ENCODE data around the gene TMCC3. TPM values are rescaled to one million over a fixed set of nuclear protein-coding genes. Genes with fewer than 3 reads are reported as not detected.
"Not testable (repeated sequence)": the region's sequence is repeated elsewhere in the genome, so short reads cannot be mapped to it uniquely, and the experiment has no call there.

The TMCC3 gene
- total RNA-seq, 1 donor from 2014 or later = 24.2 TPM

GRCh38 chr12:94614288-94614721, 36.1 kb downstream of the TMCC3 start:
- ChIA-PET CTCF (no interaction called here), POLR2A (no interaction called here)
- peaks cover 6% of the 10 kb centered on the region for H3K4me1 Mint-ChIP-seq
- no peak overlapping the region for H3K4me3 Mint-ChIP-seq
- ATAC-seq (ENCODE audit: low read depth) (no peak), DNase-seq (no peak)
- no peaks in the 10 kb centered on the region for H3K27me3 Mint-ChIP-seq
- no peak overlapping the region for H3K27ac Mint-ChIP-seq
- intact Hi-C loops (cut with micrococcal nuclease) = no loop called here
- no peaks in the 10 kb centered on the region for H3K9me3 Mint-ChIP-seq
- no peak for TF ChIP-seq CTCF (IDR thresholded peaks at IDR 0.05)
- no peaks in the 10 kb centered on the region for H3K36me3 Mint-ChIP-seq (ENCODE audit: low read depth)

- no peak for TF ChIP-seq CTCF (IDR thresholded peaks at IDR 0.05)
- peaks cover 21% of the 10 kb centered on the region for H3K36me3 Mint-ChIP-seq (ENCODE audit: low read depth)
- no peak overlapping the region for H3K4me3 Mint-ChIP-seq
- ATAC-seq (ENCODE audit: low read depth) = no peak
- intact Hi-C loops (cut with micrococcal nuclease) = no loop called here
- no peak for DNase-seq
- CTCF ChIA-PET = no interaction called here
- POLR2A ChIA-PET = no interaction called here
- H3K27ac Mint-ChIP-seq = no peak overlapping the region
- peaks cover 5% of the 10 kb centered on the region for H3K4me1 Mint-ChIP-seq
- no peaks in the 10 kb centered on the region for H3K27me3 Mint-ChIP-seq
- H3K9me3 Mint-ChIP-seq = peaks cover 10% of the 10 kb centered on the region
Observed at GRCh38 chr12:94609917-94610443, 40.4 kb downstream of the TMCC3 start.

- H3K4me3 Mint-ChIP-seq; ATAC-seq (ENCODE audit: low read depth); H3K4me1 Mint-ChIP-seq; H3K27me3 Mint-ChIP-seq; CTCF ChIA-PET; POLR2A ChIA-PET; DNase-seq; intact Hi-C loops (cut with micrococcal nuclease); H3K27ac Mint-ChIP-seq: not testable (repeated sequence)
- Mint-ChIP-seq H3K36me3 (ENCODE audit: low read depth) (peaks cover 22% of the 10 kb centered on the region), H3K9me3 (peaks cover 10% of the 10 kb centered on the region)
Observed at GRCh38 chr12:94606810-94607209, 43.5 kb downstream of the TMCC3 start.

- Mint-ChIP-seq H3K4me1 (no peaks in the 10 kb centered on the region), H3K36me3 (ENCODE audit: low read depth) (peaks cover 22% of the 10 kb centered on the region), H3K4me3 (no peak overlapping the region), H3K27ac (no peak overlapping the region), H3K27me3 (no peaks in the 10 kb centered on the region), H3K9me3 (peaks cover 10% of the 10 kb centered on the region)
- no peak for TF ChIP-seq CTCF (IDR thresholded peaks at IDR 0.05)
- CTCF ChIA-PET = interaction anchor here (0.6 to 1.9 kb wide), 11 partner anchors 33 to 583 kb away, joined by 3 to 16 read pairs (median 3); no protein-coding TSS in a partner anchor
- intact Hi-C loops (cut with micrococcal nuclease) = loop anchor here (2.0 kb wide), 1 partner anchor 40 kb away; no protein-coding TSS in a partner anchor
- DNase-seq (no peak), ATAC-seq (ENCODE audit: low read depth) (no peak)
- POLR2A ChIA-PET = interaction anchor here (0.6 kb wide), 1 partner anchor 153 kb away, joined by 5 read pairs; no protein-coding TSS in a partner anchor
Observed at GRCh38 chr12:94604366-94604698, 46.0 kb downstream of the TMCC3 start.

- peaks cover 10% of the 10 kb centered on the region for H3K9me3 Mint-ChIP-seq
- ChIA-PET CTCF (interaction anchor here (0.6 to 1.9 kb wide), 15 partner anchors 33 to 582 kb away, joined by 3 to 16 read pairs (median 3); partner anchors contain the start of gene NDUFA12), POLR2A (interaction anchor here (0.6 kb wide), 1 partner anchor 154 kb away, joined by 5 read pairs; no protein-coding TSS in a partner anchor)
- peak; percentile 31 for DNase-seq
- intact Hi-C loops (cut with micrococcal nuclease) = loop anchor here (1.0 to 2.0 kb wide), 4 partner anchors 41 to 272 kb away; no protein-coding TSS in a partner anchor
- peak; percentile 24 for TF ChIP-seq CTCF (IDR thresholded peaks at IDR 0.05)
- peaks cover 22% of the 10 kb centered on the region for H3K36me3 Mint-ChIP-seq (ENCODE audit: low read depth)
- H3K4me3 Mint-ChIP-seq = no peak overlapping the region
- no peaks in the 10 kb centered on the region for H3K27me3 Mint-ChIP-seq
- no peak overlapping the region for H3K27ac Mint-ChIP-seq
- peak; percentile 57 for ATAC-seq (ENCODE audit: low read depth)
- no peaks in the 10 kb centered on the region for H3K4me1 Mint-ChIP-seq
Observed at GRCh38 chr12:94603434-94604365, 46.7 kb downstream of the TMCC3 start.
